ENCODE measurements around the gene RXRA. TPM values are rescaled to one million over a fixed set of nuclear protein-coding genes. Genes with fewer than 3 reads are reported as not detected.

Gene RXRA
- total RNA-seq, 1 donor from 2014 or later = 49.4 TPM

DNA sequence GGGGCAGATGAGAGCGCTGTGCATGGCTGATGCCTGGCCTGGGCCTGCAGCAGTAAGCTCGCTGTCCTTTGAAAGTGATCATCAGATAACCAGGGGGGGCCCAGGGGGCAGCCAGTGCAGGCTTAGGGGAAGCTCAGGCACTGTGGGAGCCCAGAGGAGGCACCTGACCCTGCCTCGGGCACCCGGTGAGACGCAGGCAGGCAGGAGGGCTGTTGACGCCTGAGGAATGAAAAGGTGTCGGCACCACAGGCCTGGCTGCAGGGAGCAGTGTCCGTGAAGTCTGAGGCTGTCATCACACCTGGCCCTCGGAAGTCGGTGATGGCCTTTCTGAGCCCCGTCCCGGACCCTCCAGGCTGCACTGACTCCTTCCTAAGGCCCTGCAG, 84.6 kb downstream of the RXRA start:
- intact Hi-C loops (cut with DNase I) = no loop called here
- Histone ChIP-seq H3K4me1 (peaks cover 96% of the 10 kb centered on the region), H3K27ac (peak overlapping the region; percentile 80), H3K27me3 (no peaks in the 10 kb centered on the region), H3K36me3 (peaks cover 0 to 6% of the 10 kb centered on the region in 2 donors), H3K4me3 (no peak overlapping the region), H3K9me3 (no peaks in the 10 kb centered on the region)
- no peak for TF ChIP-seq POLR2AphosphoS5 (IDR thresholded peaks at IDR 0.05; ENCODE audit: insufficient read depth in 1 of 2, low read depth in 1 of 2)
- DNase-seq (ENCODE audit: extremely low spot score in 2 of 2) = no peak

DNA sequence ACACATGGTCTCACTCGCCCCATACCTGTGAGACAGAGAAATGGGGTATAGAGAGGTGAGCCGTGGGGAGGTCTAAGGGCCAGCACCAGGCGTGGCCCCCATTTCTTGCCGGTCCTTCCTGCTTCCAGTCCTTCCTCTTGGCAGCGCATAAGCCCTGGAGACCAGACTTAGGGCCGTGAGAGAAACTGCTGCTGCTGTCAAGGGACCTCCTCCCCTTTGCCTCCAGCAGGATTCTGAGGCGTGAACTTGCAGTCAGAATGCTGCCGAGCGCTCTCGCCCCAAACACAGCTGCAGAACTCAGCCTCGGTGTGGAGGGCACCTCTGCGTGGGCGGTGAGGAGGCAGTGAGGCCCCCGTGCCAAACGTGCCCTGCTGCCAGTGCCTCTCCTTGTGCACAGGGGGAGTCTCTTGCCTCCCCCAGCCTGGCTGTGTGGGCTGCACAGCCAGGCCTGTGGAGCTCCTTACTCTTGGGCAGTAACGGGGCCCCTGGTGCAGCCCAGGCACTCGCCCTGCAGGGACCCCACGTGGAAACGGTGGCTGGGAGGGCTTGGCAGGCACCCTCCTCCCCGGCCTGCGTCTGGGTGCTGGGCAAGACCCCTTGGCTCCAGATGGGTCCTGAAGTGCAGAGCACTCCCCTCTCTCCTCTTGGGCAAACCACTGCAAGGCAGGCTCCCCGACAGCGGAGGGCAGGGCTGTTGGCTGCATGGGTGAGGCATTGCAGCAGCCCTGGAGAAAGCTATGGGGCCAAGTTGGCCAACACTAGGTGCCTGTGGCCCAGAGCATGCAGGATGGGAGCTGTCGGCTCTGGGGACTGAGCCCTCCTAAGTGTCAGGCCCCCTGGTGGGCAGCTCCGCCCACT, 85.4 kb downstream of the RXRA start:
- intact Hi-C loops (cut with DNase I) = no loop called here
- H3K4me1 ChIP-seq = peaks cover 87% of the 10 kb centered on the region
- H3K27me3 ChIP-seq = no peaks in the 10 kb centered on the region
- H3K4me3 ChIP-seq = no peak overlapping the region
- TF ChIP-seq CTCF (IDR thresholded peaks at IDR 0.05) = no peak
- TF ChIP-seq POLR2A (IDR thresholded peaks at IDR 0.05) = no peak
- TF ChIP-seq POLR2AphosphoS5 (IDR thresholded peaks at IDR 0.05; ENCODE audit: insufficient read depth in 1 of 2, low read depth in 1 of 2) = no peak
- H3K36me3 ChIP-seq = peaks cover 0 to 8% of the 10 kb centered on the region in 2 donors
- H3K9me3 ChIP-seq = no peaks in the 10 kb centered on the region
- DNase-seq (ENCODE audit: extremely low spot score in 2 of 2) = no peak
- H3K27ac ChIP-seq = peak overlapping the region; percentile 80

GRCh38 chr9:134412298-134412711, 86.0 kb downstream of the RXRA start:
- Histone ChIP-seq H3K4me3 (no peak overlapping the region), H3K27me3 (no peaks in the 10 kb centered on the region), H3K4me1 (peaks cover 81% of the 10 kb centered on the region), H3K36me3 (peaks cover 0 to 15% of the 10 kb centered on the region in 2 donors), H3K9me3 (no peaks in the 10 kb centered on the region), H3K27ac (peak overlapping the region; percentile 42)
- intact Hi-C loops (cut with DNase I) = no loop called here
- TF ChIP-seq CTCF (IDR thresholded peaks at IDR 0.05) (no peak), POLR2A (IDR thresholded peaks at IDR 0.05) (no peak), POLR2AphosphoS5 (IDR thresholded peaks at IDR 0.05; ENCODE audit: insufficient read depth in 1 of 2, low read depth in 1 of 2) (no peak)
- no peak for DNase-seq (ENCODE audit: extremely low spot score in 2 of 2)

DNA sequence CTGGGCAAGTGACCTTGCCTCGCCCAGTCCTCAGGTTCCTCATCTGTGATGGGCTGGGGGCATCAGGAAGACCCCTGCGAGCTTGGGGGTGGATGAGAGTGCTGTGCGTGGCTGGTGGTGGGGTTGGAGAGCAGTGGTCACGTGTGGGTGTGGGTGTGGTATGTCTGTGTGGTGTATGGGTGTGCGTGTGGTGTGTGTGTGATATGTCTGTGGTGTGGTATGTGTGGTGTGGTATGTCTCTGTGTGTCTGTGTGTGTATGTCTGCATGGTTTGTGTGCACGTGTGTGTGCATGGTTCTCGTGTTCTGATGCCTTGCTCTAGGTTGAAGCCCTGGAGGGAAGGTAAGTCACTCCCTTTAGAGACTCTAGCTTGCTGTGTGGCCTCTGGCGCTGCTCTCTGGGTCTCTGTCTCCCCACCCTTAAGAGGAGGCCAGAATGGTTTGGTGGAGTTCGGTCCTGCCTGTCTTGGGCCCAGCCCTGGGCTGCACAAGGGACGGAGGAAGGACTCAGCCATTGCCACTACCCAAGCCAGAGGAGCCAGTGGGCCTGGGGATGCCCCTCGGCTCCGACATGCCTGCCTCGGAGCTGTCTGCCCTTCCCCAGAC, 87.0 kb downstream of the RXRA start:
- no peak for DNase-seq (ENCODE audit: extremely low spot score in 2 of 2)
- Histone ChIP-seq H3K4me3 (no peak overlapping the region), H3K4me1 (peaks cover 76% of the 10 kb centered on the region), H3K9me3 (no peaks in the 10 kb centered on the region), H3K36me3 (peaks cover 0 to 23% of the 10 kb centered on the region in 2 donors), H3K27me3 (no peaks in the 10 kb centered on the region), H3K27ac (peak overlapping the region; percentile 42)
- intact Hi-C loops (cut with DNase I) = no loop called here
- TF ChIP-seq CTCF (IDR thresholded peaks at IDR 0.05) = no peak
- TF ChIP-seq POLR2AphosphoS5 (IDR thresholded peaks at IDR 0.05; ENCODE audit: insufficient read depth in 1 of 2, low read depth in 1 of 2) = no peak
- TF ChIP-seq POLR2A (IDR thresholded peaks at IDR 0.05) = no peak

GRCh38 chr9:134413890-134414623, 87.8 kb downstream of the RXRA start:
- Histone ChIP-seq H3K4me1 (peaks cover 76% of the 10 kb centered on the region), H3K4me3 (no peak overlapping the region), H3K9me3 (no peaks in the 10 kb centered on the region), H3K27ac (peak overlapping the region; percentile 42), H3K27me3 (no peaks in the 10 kb centered on the region), H3K36me3 (peaks cover 0 to 23% of the 10 kb centered on the region in 2 donors)
- intact Hi-C loops (cut with DNase I) = no loop called here
- DNase-seq (ENCODE audit: extremely low spot score in 2 of 2) = no peak
- peak; percentile 39 to 53 for TF ChIP-seq POLR2AphosphoS5 (IDR thresholded peaks at IDR 0.05; ENCODE audit: insufficient read depth in 1 of 2, low read depth in 1 of 2)
- no peak for TF ChIP-seq CTCF (IDR thresholded peaks at IDR 0.05)

Data from vagina (tissue), 2 donors.